Neuronal stem cell (in vitro differentiated cells): ENCODE results near the gene DALRD3.
A peak's percentile ranks its signal among the peaks of the same experiment; 100 is the strongest.

Experiments
- DNase-seq: peaks from one replicate; pipeline ENCODE4 v3.0.0-alpha.2; 2013; ENCODE audit warnings: low spot score
- H2AFZ ChIP-seq: one replicate; pipeline ENCODE4 v1.6.1; 2013; ENCODE audit warnings: mild to moderate bottlenecking, low read length, inconsistent platforms
- H2AK5ac ChIP-seq: 2 replicates; pipeline ENCODE4 v1.6.1; 2013; ENCODE audit warnings: low read depth, mild to moderate bottlenecking, inconsistent platforms, low read length, moderate library complexity, mixed read lengths
- H2BK120ac ChIP-seq: 2 replicates; pipeline ENCODE4 v1.6.1; 2013; ENCODE audit warnings: low read depth, mild to moderate bottlenecking, inconsistent platforms, low read length, moderate library complexity, mixed read lengths
- H2BK12ac ChIP-seq: one replicate; pipeline ENCODE4 v1.6.1; 2013; ENCODE audit warnings: low read length, inconsistent platforms
- H2BK15ac ChIP-seq: 2 replicates; pipeline ENCODE4 v1.6.1; 2013; ENCODE audit warnings: mild to moderate bottlenecking, low read length, inconsistent platforms, mixed read lengths
- H2BK5ac ChIP-seq: one replicate; pipeline ENCODE4 v1.6.1; 2013; ENCODE audit warnings: inconsistent platforms, mild to moderate bottlenecking, low read length, moderate library complexity
- H3K14ac ChIP-seq: one replicate; pipeline ENCODE4 v1.6.1; 2013; ENCODE audit warnings: low read length, inconsistent platforms
- H3K18ac ChIP-seq: 2 replicates; pipeline ENCODE4 v1.6.1; 2013; ENCODE audit warnings: low read length, inconsistent platforms
- H3K23ac ChIP-seq: 2 replicates; pipeline ENCODE4 v1.6.1; 2013; ENCODE audit warnings: low read depth, mild to moderate bottlenecking, mixed read lengths, low read length, inconsistent platforms; ENCODE audit not compliant: poor library complexity
- H3K27ac ChIP-seq: replicated peaks from 3 replicates; pipeline ENCODE4 v1.5.1; 2013; ENCODE audit warnings: low read length, inconsistent platforms
- H3K27me3 ChIP-seq, 3 experiments: 2 replicates each; pipeline ENCODE4 v1.6.1; 2013; ENCODE audit warnings: low read length in 3 of 3, mild to moderate bottlenecking in 2 of 3, inconsistent platforms in 1 of 3, low read depth in 1 of 3, mixed read lengths in 1 of 3, moderate library complexity in 1 of 3; ENCODE audit not compliant: control insufficient read depth in 3 of 3, insufficient read depth in 3 of 3
- H3K36me3 ChIP-seq, 2 donors: replicated peaks in 1 of 2; 2 replicates each; pipeline ENCODE4 v1.6.1; 2013; ENCODE audit warnings: low read length in 2 of 2; ENCODE audit not compliant: control insufficient read depth in 2 of 2, insufficient read depth in 2 of 2
- H3K4ac ChIP-seq: 2 replicates; pipeline ENCODE4 v1.6.1; 2013; ENCODE audit warnings: inconsistent platforms, mild to moderate bottlenecking, low read length, moderate library complexity
- H3K4me1 ChIP-seq, 2 donors: 1 replicate in 1 of 2; 2 replicates in 1 of 2; pipeline ENCODE4 v1.6.1; 2013; ENCODE audit warnings: low read length in 2 of 2, low read depth in 1 of 2; ENCODE audit not compliant: control insufficient read depth in 2 of 2, insufficient read depth in 1 of 2
- H3K4me2 ChIP-seq: one replicate; pipeline ENCODE4 v1.6.1; 2013; ENCODE audit warnings: mild to moderate bottlenecking, low read length, inconsistent platforms; ENCODE audit not compliant: insufficient read depth, poor library complexity, severe bottlenecking
- H3K4me3 ChIP-seq, 2 donors: 2 replicates each; pipeline ENCODE4 v1.5.1; 2013; ENCODE audit warnings: low read length in 2 of 2, mild to moderate bottlenecking in 2 of 2, inconsistent platforms in 1 of 2, moderate library complexity in 1 of 2
- H3K79me1 ChIP-seq: one replicate; pipeline ENCODE4 v1.6.1; 2013; ENCODE audit warnings: low read depth, mild to moderate bottlenecking, inconsistent platforms, low read length, moderate library complexity
- H3K9ac ChIP-seq: one replicate; pipeline ENCODE4 v1.6.1; 2013; ENCODE audit warnings: mild to moderate bottlenecking, low read depth, low read length, inconsistent platforms; ENCODE audit not compliant: poor library complexity
- H3K9me3 ChIP-seq, 2 donors: replicated peaks in 1 of 2; 2 replicates each; pipeline versions ENCODE3 to v1.6.1; 2013; ENCODE audit warnings: low read length in 2 of 2, mild to moderate bottlenecking in 2 of 2, inconsistent platforms in 1 of 2, low read depth in 1 of 2, mixed read lengths in 1 of 2, moderate library complexity in 1 of 2; ENCODE audit not compliant: control insufficient read depth in 2 of 2, insufficient read depth in 1 of 2
- H4K8ac ChIP-seq: one replicate; pipeline ENCODE4 v1.6.1; 2013; ENCODE audit warnings: low read depth, mild to moderate bottlenecking, inconsistent platforms, low read length, moderate library complexity
- H4K91ac ChIP-seq: one replicate; pipeline ENCODE4 v1.6.1; 2013; ENCODE audit warnings: low read length, low read depth, mild to moderate bottlenecking, inconsistent platforms; ENCODE audit not compliant: poor library complexity
- WGBS, 2 donors: extraction: QIAGEN DNeasy Blood & Tissue Kit; methylation state at CpG; one replicate each; pipeline ENCODE4 v1.1.7; 2013; ENCODE audit warnings: missing lambda C conversion rate in 2 of 2, mixed read lengths in 1 of 2; ENCODE audit not compliant: insufficient read length in 2 of 2, insufficient replicate concordance in 1 of 2; ENCODE audit errors: extremely low coverage in 2 of 2; 5-methylcytosine and 5-hydroxymethylcytosine counted together

Gene DALRD3

DNA sequence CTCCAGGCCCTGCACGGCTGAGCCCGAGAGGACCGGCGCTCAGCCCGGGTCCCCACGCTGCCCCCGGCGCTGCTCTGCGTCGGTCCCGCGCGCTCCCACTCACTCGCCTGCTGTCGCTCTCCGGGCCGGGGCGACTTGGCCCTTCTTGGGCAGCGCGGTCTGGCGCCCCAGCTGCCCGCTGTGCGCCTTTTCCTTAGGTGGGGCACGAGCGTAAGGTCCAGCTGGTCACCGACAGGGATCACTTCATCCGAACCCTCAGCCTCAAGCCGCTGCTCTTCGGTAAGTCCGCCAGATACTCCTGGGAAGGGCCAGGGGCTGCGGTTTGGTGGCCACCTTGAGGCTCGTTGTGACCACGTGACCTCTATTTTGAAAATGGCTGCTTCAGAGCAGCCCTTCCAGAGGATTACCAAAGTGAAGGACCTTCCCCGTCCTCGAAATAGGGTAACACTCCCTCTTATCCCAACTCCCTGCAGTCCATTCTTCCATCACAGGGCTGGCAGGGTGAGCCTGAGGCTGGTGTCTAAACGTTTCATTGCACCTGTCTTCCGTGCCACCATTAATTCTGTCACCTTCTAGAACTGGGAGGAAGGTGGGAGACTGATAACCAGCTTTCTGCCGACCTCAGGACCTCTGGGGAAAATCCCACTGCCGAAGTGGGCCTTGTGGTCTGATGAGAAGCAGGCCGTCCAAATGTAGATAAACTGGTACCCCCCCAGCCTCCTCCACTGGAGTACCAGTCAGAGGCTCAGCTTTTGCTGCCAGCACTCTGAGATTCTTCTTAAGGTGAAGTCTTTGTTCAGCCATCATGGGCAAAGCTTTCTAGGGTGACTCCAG is 27.5 kb downstream of the DALRD3 start:
- Histone ChIP-seq H2AK5ac (peak overlapping the region; percentile 83), H3K27me3 (no peaks in the 10 kb centered on the region), H3K18ac (peak overlapping the region; percentile 97), H3K79me1 (peaks cover 10% of the 10 kb centered on the region), H3K36me3 (peaks cover 4 to 25% of the 10 kb centered on the region in 2 donors), H2BK5ac (peak overlapping the region; percentile 91), H3K9ac (peak overlapping the region; percentile 99), H4K91ac (no peak overlapping the region), H3K9me3 (no peaks in the 10 kb centered on the region), H2BK120ac (peak overlapping the region; percentile 20), H3K14ac (peak overlapping the region; percentile 97), H3K4ac (peak overlapping the region; percentile 97), H3K4me1 (peaks cover 13 to 19% of the 10 kb centered on the region in 2 donors), H2AFZ (peak overlapping the region; percentile 93), H3K27ac (peak overlapping the region; percentile 93), H3K4me2 (peak overlapping the region; percentile 93), H2BK15ac (peak overlapping the region; percentile 81), H2BK12ac (no peak overlapping the region), H4K8ac (no peak overlapping the region), H3K4me3 (peak overlapping the region; percentile 64 to 99), H3K23ac (peak overlapping the region; percentile 97)
- no CpG with 5 or more reads among the region's 40 CpGs for WGBS, 2 donors
- no peak for DNase-seq

DNA sequence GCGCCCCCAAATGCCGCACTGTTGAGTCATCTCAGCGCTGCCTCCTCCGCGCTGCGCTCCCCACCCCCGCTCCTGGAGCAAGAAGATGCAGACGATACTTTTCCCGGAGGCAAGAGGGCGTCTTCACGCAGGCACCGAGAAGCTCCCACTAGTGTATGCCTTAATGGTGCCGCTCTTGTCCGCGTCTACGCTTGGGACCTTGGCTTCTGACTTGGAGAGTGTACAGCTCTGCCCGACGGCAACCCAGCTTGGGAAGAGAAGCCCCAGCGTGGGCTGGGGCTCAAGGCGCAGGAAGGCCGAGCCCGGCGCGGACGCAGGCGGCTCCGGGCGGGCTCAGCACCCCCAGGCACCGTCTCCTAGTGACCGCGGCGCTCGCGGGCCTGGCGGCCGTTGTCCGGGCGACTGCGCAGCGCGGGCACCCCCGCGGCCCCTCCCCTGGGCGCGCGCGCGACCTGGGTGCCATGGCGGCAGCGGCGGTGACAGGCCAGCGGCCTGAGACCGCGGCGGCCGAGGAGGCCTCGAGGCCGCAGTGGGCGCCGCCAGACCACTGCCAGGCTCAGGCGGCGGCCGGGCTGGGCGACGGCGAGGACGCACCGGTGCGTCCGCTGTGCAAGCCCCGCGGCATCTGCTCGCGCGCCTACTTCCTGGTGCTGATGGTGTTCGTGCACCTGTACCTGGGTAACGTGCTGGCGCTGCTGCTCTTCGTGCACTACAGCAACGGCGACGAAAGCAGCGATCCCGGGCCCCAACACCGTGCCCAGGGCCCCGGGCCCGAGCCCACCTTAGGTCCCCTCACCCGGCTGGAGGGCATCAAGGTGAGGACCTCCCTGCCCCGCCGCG is 28.4 kb downstream of the DALRD3 start, which contains the start of gene P4HTM:
Gene P4HTM (plus strand): TSS at position 446 of the 840 bp plus-strand sequence. CDS start 16 bp downstream, at position 462.
- H2BK12ac ChIP-seq = peak within 1 kb of the TSS; percentile 30
- H3K4me1 ChIP-seq = peaks cover 13 to 19% of the 10 kb centered on the region in 2 donors
- peak within 1 kb of the TSS; percentile 97 for H3K23ac ChIP-seq
- H2BK120ac ChIP-seq = peak within 1 kb of the TSS; percentile 65
- peak within 1 kb of the TSS; percentile 91 for H2BK5ac ChIP-seq
- WGBS, 2 donors = no CpG with 5 or more reads among the region's 91 CpGs
- H4K8ac ChIP-seq = no peak within 1 kb of the TSS
- peak within 1 kb of the TSS; percentile 87 for H2BK15ac ChIP-seq
- H3K4me2 ChIP-seq = peak within 1 kb of the TSS; percentile 93
- peak within 1 kb of the TSS; percentile 99 for H3K9ac ChIP-seq
- peaks cover 8 to 27% of the 10 kb centered on the region in 2 donors for H3K36me3 ChIP-seq
- H3K9me3 ChIP-seq = no peaks in the 10 kb centered on the region
- no peaks in the 10 kb centered on the region for H3K27me3 ChIP-seq
- peak within 1 kb of the TSS; percentile 97 for H3K18ac ChIP-seq
- peak within 1 kb of the TSS; percentile 97 for H3K4ac ChIP-seq
- H3K4me3 ChIP-seq = peak within 1 kb of the TSS; percentile 64 to 99
- peak within 1 kb of the TSS; percentile 9 for H4K91ac ChIP-seq
- peak within 1 kb of the TSS; percentile 99 for H3K14ac ChIP-seq
- peak; percentile 80 for DNase-seq
- peaks cover 10% of the 10 kb centered on the region for H3K79me1 ChIP-seq
- peak within 1 kb of the TSS; percentile 93 for H3K27ac ChIP-seq
- peak within 1 kb of the TSS; percentile 90 for H2AK5ac ChIP-seq
- peak within 1 kb of the TSS; percentile 93 for H2AFZ ChIP-seq

DNA sequence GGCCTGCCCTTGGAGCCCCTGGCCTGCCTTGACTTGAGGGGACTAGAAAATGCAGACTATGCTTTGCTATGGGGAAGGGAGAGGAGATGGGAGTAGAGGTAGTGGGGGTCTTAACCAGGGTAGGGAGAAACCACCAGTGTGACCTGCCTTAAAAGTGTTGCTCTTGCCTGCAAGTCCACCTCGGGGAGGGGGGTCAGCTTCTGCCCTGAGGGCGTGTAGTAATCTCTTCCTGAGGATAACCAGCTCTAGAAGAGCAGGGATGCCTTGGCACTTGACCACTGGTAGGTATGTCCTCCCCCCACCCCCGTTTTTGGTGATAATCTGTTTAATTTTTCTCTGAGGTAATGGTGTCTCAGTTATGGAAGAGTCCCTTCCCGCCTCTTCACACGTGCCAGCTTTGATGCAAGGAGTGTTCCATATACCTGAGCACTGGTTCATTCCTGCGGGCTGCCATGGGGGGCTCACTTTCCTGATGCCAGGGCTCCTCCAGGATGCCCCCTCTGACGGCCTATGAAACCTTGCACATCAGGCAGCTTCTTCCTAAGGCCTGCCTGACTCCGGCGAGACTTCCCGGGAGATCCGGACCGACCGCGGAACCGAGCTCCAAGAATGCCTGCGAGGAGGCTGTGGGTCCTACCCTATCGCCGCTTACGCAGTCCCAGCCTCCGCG is 29.1 kb downstream of the DALRD3 start:
- Histone ChIP-seq H3K4me2 (peak overlapping the region; percentile 93), H2AFZ (peak overlapping the region; percentile 93), H3K14ac (peak overlapping the region; percentile 83), H2BK5ac (peak overlapping the region; percentile 91), H2BK15ac (peak overlapping the region; percentile 87), H3K4ac (peak overlapping the region; percentile 15), H3K27ac (peak overlapping the region; percentile 93), H3K9me3 (no peaks in the 10 kb centered on the region), H3K4me1 (peaks cover 13 to 19% of the 10 kb centered on the region in 2 donors), H2BK120ac (no peak overlapping the region), H3K23ac (peak overlapping the region; percentile 97), H3K4me3 (peak overlapping the region; percentile 64 to 99), H4K91ac (peak overlapping the region; percentile 9), H3K79me1 (peaks cover 10% of the 10 kb centered on the region), H4K8ac (no peak overlapping the region), H3K36me3 (peaks cover 13 to 35% of the 10 kb centered on the region in 2 donors), H2AK5ac (peak overlapping the region; percentile 90), H3K18ac (peak overlapping the region; percentile 97), H2BK12ac (peak overlapping the region; percentile 30), H3K9ac (peak overlapping the region; percentile 99), H3K27me3 (no peaks in the 10 kb centered on the region)
- no CpG with 5 or more reads among the region's 21 CpGs for WGBS, 2 donors
- DNase-seq = no peak
